GM21529 (cell line): ENCODE data around the gene ATP2B2.

Source experiments
- ATAC-seq: cut with Tn5 transposase; IDR thresholded peaks from one replicate; pipeline ENCODE4 v1.9.1; 2021; ENCODE audit not compliant: unreplicated experiment

ATP2B2 gene

DNA sequence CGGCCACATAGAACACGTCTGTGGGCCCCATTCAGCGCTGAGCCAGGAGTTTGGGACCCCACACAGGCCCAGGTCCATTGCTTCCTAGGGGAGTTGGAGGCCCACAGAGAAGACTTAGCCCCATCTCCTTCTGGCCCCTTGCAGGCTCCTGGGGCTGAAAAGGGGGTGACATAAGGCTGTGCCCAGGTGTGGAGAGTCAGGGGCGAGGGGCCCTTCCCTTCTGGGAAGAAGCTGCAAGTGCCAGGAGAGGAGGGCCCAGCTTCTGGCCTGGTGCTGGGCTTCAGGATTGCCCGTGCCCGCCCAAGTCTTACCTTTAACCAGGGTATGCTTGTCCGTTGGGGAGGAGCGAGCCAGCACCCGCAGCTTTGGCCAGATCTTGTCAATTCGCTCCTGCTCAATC is 155.6 kb downstream of the ATP2B2 start:
- ATAC-seq: no peak

DNA sequence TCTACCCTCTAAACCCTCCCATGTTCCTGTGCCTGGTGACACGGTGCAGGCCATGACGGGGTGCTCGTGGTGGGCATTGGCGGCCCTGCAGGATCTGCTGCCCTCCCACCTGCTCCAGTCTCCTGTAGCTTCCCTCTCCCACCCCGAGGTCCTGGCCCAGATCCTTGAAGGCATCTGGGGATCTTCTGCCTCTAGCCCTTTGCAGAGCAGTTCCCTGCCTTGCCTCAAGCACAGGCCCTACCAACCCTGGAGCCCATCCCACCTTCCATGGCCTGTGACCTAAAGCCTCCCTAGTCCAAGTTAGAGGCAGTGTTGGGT is 157.0 kb downstream of the ATP2B2 start:
- ATAC-seq: no peak

DNA sequence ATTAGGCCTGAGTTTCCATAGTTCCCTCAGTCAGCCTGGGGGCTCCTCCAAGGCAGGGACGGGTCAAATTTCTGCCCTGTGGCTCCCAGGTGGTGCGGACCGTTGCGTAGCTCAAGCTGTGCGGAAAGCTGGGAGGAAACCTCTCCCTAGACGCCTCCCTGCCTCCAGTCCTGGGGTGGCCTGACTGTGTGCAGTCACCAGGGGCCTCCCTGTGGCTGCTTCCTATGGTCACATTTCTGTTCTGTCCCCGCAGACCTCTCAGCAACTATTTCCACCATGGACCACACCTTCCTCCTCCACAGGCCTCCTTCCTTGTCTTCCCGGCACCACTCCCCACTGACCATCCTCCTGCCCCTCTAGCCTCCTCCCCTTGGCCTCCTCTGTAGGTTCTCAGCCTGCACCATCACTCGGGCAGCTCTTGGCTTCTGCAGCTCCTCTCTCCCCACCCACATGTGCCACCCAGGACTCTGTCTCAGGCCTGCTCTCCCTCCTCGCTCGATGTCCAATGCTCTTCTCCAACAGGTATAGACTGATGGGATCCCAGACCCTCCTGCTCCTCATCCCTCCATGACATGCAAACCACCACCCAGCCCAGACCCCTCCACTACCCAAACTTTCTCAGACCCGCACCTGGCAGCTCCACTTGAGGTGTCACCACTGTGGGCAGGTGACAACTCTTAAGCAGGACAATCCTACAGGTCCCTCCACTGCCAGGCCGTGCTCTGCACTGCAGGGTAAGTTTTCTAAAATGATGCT is 157.6 kb downstream of the ATP2B2 start:
- no peak for ATAC-seq

DNA sequence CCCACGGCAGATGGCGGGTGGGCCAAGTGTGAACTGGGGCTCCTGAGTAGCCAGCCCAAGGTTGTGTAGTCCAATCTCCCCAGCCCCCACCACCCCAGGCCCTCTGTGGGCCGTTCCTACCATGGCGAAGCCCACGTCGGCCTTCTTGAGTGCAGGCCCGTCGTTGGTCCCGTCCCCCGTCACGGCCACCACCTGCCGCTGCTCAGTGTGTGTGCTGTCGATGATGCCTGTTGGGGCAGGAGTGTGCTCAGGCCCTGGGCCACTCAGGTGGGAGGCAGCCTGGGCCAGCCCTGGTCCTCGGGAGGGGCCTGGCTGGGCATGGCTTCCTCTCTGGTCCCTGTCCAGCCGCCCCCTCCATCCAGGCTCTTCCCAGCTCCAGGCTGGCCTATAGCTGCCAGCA is 159.5 kb downstream of the ATP2B2 start:
- ATAC-seq: no peak

DNA sequence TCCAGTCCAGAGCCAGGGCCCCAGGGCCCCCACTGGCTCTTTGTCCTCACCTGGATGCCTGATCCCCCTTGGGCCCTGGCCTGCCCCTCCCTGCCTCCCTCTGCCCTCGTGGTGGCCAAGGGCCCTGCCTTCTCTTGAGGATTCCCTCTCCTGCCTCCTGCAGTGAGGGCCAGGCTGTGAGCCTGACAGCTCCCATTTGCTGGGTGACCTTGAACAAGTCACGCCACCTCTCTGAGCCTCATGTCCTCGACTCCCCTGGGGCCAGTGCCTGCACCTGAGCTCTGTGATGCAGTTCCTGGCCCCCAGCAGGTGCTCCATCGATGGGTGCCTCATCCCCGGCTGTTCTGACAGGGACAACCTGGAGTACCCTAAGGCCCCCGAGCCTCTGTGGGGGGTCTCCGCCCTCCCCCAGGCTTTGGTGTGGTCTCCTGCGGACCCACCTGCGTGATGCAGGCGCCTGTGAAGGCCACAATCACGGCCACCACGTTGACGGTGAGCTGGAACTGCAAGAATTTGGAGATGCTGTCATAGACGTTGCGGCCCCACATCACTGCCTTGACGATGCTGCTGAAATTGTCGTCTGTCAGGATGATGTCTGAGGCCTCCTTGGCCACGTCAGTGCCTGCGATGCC is 160.3 kb downstream of the ATP2B2 start:
- ATAC-seq: no peak

DNA sequence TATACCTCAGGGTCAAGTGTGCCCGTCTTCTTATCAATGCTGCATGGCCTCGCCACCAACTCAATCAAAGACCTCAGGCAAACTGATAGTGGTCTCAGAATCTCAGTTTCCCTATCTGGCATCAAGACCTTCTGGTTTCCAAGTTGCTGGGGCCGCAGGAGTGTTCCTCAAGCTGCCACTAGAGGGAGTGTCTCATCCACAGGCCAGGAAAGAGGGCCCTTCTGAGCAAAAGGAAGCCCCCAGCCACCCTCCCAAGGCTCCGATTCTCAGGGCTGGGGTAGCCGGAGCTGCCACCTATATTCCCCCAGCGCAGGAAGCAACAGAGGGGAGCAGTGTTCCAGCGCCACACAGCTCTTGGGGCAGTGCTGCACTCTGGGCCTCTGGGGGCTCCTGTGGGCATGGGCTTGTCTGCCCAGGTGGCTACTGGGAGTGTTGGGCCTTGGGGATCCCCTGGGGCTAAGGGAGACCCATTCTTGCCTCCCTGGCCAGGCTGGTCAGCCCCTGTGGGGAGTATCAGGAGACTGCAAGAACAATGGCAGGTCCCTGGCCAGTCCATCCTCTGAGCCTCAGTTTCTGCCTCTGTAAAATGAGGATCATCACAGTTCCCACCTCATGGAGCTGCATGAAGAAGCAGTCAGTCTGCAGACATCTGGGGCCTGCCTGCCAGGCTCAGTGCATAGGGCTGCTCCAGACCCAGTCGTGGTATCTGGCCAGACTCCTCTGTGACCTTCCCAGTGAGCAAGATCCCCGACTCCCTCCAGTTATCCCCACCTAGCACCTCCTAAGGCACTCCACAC is 161.0 kb downstream of the ATP2B2 start:
- no peak for ATAC-seq

DNA sequence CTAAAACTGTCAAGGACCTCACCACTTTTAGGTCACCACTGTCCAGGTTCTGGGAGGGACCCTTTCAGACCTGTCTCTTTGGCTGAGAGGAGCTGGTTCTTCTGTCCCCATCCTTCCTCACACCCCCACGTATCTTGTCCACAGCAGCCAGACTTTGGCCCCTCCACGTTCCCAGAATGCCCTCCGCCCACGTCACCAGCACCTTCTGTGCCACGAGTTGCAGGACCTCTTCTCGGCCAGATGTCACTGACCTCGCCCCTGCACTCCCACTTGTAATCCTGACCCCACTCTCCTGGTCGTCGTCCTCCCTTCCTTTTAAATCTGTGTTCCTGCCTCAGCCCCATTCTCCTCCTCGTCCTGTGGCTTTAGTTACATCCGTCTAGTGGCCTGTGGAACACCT is 161.9 kb downstream of the ATP2B2 start:
- ATAC-seq: no peak

DNA sequence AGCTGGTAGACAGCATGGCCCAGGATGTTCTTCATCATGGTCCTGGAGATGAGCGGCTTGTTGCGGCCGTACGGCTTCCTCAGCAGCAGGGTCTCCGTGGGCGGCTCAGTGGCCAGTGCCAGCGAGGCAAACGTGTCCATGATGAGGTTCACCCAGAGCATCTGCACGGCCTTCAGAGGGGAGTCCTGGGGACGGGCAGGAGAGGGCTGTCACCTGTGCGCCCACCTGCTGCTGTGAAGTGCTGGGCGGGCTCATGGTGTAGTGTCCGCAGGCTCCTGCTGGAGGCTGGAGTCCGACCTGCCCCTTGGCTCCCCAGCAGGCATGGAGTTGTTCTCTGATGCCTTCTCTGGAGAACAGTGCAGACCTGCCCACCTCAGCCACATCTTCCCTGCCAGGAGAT is 162.6 kb downstream of the ATP2B2 start:
- ATAC-seq: no peak

DNA sequence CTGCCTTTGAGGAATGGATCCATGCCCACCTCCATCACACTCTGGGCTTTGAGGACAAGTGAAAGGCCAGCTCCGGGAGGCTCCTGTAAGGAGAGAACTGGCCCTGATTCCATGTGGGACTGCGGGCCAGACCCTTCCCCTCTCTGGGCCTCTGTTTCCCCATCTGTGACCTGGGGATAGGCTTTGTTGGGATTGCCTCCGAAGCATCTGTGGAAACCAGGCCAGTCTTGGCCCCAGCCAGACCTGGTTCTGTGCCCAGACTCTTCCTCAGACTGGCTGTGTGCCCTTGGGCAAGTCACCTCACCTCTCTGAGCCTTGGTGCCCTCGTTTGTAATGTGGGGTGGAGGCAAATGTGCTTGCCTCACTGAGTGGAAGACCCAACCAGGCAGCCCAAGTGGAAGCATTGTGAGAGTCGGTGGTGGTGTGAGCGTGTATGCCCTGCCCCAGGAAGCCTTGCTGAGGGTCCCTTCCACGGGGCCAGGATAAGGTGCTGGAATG is 163.4 kb downstream of the ATP2B2 start:
- no peak for ATAC-seq

DNA sequence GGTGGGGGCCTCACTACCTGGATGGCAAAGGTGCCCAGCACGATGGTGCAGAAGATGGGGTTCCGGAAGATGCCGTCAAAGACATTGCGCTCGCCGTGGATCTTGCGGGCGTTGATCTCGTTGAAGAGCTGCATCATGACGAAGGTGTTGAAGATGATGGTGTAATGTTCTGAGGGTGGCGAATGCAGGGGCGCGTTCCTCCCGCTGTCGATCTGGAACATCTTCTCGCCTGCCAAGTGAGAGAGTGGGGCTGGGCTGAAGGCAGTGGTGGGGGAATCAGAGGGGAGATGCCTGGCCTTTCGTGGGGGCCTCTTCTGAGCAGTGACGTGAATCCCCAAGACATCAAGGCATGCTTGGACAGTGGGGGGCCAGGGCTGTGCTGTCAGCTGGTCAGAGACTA is 164.9 kb downstream of the ATP2B2 start:
- no peak for ATAC-seq

DNA sequence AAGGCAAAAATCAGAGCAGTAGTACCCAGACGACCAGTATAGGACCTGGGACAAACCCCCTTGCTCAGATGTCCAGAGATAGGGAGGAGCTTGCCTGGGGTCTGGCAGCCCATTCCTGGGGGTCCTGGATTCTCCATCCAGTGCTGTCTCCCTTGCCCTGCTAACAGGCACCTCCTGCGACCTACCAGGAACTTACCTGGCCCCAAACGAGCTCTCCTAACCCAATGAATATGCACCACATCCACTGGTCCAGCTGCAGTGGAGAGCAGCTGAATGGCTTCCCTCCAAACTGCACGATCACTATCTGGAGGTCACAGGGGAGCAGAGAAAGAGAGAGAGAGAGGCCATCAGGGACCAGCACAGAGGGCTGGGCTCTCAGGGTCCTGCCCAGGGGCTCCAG is 165.3 kb downstream of the ATP2B2 start:
- no peak for ATAC-seq

DNA sequence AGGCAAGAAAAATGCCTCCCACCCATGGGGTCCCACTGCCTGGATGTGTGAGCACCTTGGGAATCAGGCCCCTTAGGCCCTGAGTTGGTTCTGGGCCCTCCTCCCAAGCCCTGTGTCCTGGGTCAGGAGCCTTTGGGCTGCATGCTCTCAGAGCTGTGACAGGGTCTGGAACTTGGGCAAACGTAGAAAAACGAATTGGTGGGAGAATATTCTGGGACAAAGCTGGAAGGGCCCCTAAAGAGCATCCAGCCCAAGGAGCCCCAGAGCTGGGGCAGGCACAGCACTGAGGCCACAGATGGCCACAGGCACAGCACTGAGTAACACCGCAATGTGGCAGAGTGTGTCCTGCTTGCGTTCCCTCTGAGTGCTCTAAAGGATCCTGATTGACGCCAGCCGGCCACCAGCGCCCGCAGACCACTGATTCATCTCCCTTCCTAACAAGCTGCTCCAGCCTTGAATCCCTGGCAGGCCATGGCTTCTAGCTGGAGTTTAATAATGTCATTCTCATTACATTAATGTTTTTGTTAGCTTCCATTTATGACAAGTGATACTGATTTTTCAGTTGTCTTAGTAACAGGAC is 165.9 kb downstream of the ATP2B2 start:
- ATAC-seq: no peak

DNA sequence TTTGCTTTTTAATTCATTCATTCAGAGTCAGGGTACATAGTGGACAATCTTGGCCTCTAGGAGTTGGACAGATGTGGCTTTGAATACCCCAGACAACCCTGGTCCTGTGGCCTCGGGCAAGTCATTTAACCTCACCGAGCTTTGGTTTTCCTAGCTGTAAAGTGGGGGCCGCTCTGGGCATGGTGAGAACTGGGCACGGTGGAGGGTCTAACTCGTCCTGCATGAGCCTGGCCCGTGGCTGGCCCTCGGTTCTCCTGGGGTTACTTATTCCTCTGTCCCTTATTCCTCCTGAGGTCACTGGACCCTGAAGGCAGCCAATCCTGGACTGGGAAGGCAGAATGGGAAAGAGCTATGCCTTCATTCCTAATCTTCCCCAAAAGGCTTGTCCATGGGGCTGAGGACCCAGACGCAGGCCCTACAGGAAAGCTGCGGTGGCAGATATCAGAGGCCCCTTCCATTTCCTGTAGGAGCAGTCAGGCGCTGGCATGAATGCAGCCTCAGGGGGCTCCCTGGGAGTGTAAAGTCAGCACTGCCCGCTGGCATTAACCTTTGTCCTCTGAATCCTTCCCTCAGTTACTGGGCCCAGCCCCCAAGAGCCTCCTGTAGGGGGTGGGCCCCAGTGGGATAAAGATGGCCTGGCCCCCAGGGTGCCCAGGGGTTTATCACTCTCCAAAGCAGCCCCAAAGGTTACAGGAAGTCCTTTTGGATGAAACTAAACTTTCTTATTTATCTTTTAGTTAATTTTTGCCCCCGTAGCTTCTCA is 166.6 kb downstream of the ATP2B2 start:
- no peak for ATAC-seq

DNA sequence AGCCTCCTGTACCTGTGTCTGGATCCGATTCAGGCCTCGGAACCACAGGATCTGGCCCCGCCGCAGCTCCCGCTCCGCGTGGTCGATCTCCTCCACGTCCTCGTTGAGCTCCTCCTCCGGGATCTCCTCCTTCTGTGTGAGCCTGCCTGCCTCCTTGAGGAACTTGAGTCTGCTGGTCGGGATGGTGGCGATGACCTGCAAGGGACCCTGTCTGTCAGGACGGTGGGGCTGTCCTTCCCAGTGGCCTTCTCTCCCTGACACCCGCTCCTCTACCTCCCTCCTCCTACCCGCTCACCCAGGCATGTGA is 167.3 kb downstream of the ATP2B2 start:
- no peak for ATAC-seq

DNA sequence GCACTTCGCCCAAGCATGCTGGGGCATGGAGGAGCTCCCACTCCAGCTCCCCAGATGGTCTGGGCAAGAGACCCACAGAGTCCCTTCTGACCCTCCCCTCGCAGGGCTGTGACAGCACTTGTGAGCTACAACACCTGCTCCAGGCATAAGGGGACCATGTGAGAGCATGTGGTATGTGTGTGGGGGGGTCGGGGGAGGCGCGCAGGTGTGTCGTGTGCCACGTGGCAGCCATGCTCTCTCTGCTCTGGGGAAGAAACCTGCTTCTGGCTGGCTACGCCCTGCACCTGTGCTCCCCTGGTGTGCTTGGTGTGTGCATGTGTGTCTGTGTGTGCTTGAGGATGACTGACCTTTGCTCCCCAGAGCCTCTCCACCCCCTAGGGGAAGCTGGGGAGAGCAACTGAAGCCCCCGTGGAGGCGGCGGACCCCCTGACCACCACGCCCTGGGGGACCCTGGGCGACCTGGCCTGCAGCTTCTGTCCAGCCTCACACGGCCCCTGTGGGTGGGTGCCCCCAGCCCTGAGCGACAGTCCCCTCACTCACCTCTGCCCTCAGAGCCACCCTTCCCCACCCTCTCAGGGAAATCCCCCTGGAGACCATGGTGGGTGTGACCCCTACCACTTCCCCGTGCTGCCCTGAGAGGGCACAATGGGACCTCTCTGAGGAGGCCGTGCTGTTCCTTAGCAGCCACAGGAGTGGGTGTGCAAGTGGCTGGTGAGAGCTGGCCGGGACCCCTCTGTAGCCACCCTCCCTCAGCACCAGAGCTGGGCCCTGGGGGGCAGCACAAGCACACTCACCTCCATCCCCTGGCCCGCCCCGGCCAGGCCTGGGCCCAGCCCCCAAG is 167.8 kb downstream of the ATP2B2 start:
- ATAC-seq: no peak

DNA sequence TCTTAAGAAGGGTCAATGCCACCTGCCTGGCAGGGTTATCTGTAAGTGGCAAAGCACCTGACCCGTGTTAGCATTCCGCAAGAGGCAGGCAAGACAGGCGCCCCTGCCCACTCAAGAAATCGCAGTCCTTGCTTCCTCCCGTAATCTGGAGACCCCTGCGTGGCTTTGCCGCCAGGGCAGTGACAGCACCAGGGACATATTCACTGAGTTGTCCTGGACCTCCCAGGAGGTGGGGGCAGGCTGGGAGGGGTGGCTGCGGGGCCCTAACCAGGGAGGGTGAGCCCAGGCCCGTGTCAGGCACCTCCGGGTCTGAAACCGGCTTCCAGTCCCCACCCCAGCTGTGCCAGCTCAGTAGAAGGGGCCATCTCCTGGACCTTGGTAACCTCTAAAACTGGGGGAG is 168.6 kb downstream of the ATP2B2 start:
- no peak for ATAC-seq

DNA sequence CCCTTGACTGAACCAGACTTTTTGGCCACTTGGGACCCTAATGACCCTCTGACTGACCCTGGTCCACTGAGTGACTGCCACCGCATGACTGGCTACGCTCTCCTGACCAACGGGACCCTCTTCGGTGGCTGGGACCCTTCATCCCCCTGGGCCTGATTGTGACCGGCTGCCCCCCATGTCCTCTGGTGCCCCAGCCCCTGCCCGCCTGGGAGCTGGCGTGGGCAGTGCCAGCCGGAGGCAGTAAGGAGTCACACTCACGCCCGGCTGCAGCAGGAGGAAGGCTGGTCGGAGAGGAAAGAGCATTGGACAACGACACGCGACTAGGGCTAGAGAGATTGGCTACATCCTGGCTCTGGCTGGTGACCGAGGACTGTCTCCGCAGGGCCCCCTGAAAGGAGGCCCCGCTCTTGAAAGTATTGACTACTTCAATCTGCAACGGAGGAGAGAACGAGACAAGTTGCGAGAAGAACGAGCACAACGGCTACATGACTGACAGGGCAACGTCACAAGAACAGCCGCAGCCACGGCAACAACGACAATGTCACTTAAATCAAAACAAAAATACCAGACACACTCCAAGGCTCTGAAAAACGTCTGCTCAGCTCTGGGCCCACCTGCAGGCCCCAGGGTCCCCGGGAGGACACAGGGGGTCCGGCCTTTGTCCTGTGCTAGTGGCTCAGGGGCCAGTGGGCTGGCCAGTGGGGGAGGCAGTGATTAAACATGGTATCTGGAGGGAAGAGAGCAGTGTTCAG is 169.3 kb downstream of the ATP2B2 start:
- no peak for ATAC-seq

DNA sequence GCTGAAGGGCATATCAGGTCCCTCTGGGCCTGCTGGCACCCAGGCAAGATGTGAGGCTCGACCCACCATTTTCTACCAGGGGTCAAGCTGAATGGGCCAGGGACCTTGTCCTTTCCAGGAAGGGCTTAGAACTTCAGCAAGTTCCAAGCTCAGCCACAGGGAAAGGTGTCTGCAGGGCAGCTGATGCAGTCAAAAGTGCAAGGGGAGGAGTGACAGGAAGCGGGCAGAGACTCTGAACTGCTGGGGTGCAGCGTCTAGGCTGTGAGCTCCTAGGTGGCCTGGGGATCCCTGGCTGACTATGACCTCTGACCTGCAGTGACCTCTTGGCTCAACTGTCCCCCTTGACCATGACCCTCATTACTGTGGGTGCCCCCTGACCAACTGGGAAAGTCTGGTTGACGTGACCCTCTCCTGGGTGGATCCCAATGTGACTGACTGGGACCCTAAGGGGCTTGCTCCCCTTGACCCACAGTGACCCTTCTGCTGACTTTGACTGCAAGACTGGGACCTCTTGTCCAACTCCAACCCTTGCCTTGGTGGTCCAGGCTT is 170.1 kb downstream of the ATP2B2 start:
- ATAC-seq: no peak

DNA sequence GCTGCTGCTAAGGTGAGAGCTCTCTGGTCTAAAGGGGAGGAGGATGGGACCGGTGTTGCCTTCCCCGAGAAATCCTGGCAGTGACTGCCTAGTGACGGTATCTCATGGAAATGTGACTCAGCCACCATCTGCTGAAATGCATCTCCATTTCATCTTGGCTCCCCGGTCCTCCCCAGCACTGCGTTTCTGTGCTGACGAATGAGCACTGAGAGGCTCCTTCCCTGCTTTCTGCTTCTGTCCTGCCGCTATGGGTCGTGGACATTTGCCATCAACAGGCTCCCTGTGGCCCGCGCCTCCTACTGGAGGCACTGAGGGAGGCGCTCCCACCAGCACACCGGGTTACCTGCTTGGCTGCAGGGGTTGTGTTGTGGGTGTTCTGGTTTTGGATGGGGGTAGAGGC is 170.9 kb downstream of the ATP2B2 start:
- ATAC-seq: no peak
